Trophoblast cell (in vitro differentiated cells and primary cell): Measurements from ENCODE around the gene PARD3B.

Source experiments
- DNase-seq, 2 donors: peaks; one replicate each; pipeline ENCODE4 v3.0.0-alpha.2; 2016
- H2AFZ ChIP-seq: 2 replicates; pipeline ENCODE4 v1.6.1; 2013; ENCODE audit warnings: low read length, moderate library complexity, mild to moderate bottlenecking; ENCODE audit not compliant: insufficient read depth, poor library complexity
- H2AK5ac ChIP-seq: 2 replicates; pipeline ENCODE4 v1.6.1; 2013; ENCODE audit warnings: mild to moderate bottlenecking, low read length
- H2BK120ac ChIP-seq: 2 replicates; pipeline ENCODE4 v1.6.1; 2013; ENCODE audit warnings: low read length, mild to moderate bottlenecking, moderate library complexity; ENCODE audit not compliant: insufficient read depth, poor library complexity
- H2BK12ac ChIP-seq: 2 replicates; pipeline ENCODE4 v1.6.1; 2013; ENCODE audit warnings: mild to moderate bottlenecking, low read length, moderate library complexity
- H2BK5ac ChIP-seq: 2 replicates; pipeline ENCODE4 v1.6.1; 2013; ENCODE audit warnings: low read length, low read depth, moderate library complexity, mild to moderate bottlenecking; ENCODE audit not compliant: poor library complexity
- H3K14ac ChIP-seq: 2 replicates; pipeline ENCODE4 v1.6.1; 2013; ENCODE audit warnings: mild to moderate bottlenecking, low read length
- H3K18ac ChIP-seq: 2 replicates; pipeline ENCODE4 v1.6.1; 2013; ENCODE audit warnings: mild to moderate bottlenecking, low read length
- H3K23ac ChIP-seq: 2 replicates; pipeline ENCODE4 v1.6.1; 2013; ENCODE audit warnings: low read length
- H3K27ac ChIP-seq: 2 replicates; pipeline ENCODE4 v1.5.1; 2013; ENCODE audit warnings: low read depth, mild to moderate bottlenecking, inconsistent platforms, low read length, moderate library complexity
- H3K27me3 ChIP-seq: 2 replicates; pipeline ENCODE4 v1.6.1; 2013; ENCODE audit warnings: inconsistent platforms, mild to moderate bottlenecking, low read length, moderate library complexity; ENCODE audit not compliant: insufficient read depth
- H3K36me3 ChIP-seq, 2 experiments: 1 replicate in 1 of 2; 2 replicates in 1 of 2; pipeline ENCODE4 v1.6.1; 2013; ENCODE audit warnings: low read length in 2 of 2, mild to moderate bottlenecking in 2 of 2, moderate library complexity in 1 of 2; ENCODE audit not compliant: insufficient read depth in 2 of 2, control insufficient read depth in 1 of 2
- H3K4ac ChIP-seq: 2 replicates; pipeline ENCODE4 v1.6.1; 2013; ENCODE audit warnings: low read depth, mild to moderate bottlenecking, low read length, moderate library complexity
- H3K4me1 ChIP-seq, 2 experiments: 1 replicate in 1 of 2; 2 replicates in 1 of 2; pipeline ENCODE4 v1.6.1; 2013; ENCODE audit warnings: low read length in 2 of 2, mild to moderate bottlenecking in 2 of 2, moderate library complexity in 1 of 2; ENCODE audit not compliant: insufficient read depth in 2 of 2, control insufficient read depth in 1 of 2
- H3K4me2 ChIP-seq: 2 replicates; pipeline ENCODE4 v1.6.1; 2013; ENCODE audit warnings: inconsistent platforms, mild to moderate bottlenecking, low read length, moderate library complexity
- H3K4me3 ChIP-seq: 2 replicates; pipeline ENCODE4 v1.5.1; 2013; ENCODE audit warnings: mild to moderate bottlenecking, low read depth, low read length, inconsistent platforms
- H3K79me1 ChIP-seq: one replicate; pipeline ENCODE4 v1.6.1; 2013; ENCODE audit warnings: low read length
- H3K79me2 ChIP-seq: 2 replicates; pipeline ENCODE4 v1.6.1; 2013; ENCODE audit warnings: low read length, mild to moderate bottlenecking; ENCODE audit not compliant: control insufficient read depth, insufficient read depth, poor library complexity
- H3K9ac ChIP-seq: 2 replicates; pipeline ENCODE4 v1.6.1; 2013; ENCODE audit warnings: mild to moderate bottlenecking, low read length
- H3K9me3 ChIP-seq: 2 replicates; pipeline ENCODE4 v1.6.1; 2013; ENCODE audit warnings: low read depth, mild to moderate bottlenecking, control low read depth, inconsistent platforms, low read length; ENCODE audit not compliant: insufficient read depth
- H4K12ac ChIP-seq: 2 replicates; pipeline ENCODE4 v1.6.1; 2013; ENCODE audit warnings: low read depth, mild to moderate bottlenecking, low read length, moderate library complexity
- H4K8ac ChIP-seq: 2 replicates; pipeline ENCODE4 v1.6.1; 2013; ENCODE audit warnings: low read depth, mild to moderate bottlenecking, low read length, moderate library complexity
- H4K91ac ChIP-seq: one replicate; pipeline ENCODE4 v1.6.1; 2013; ENCODE audit warnings: low read depth, mild to moderate bottlenecking, low read length, moderate library complexity
- WGBS: extraction: QIAGEN DNeasy Blood & Tissue Kit; methylation state at CpG from one replicate; pipeline ENCODE4 v1.1.7; 2013; ENCODE audit warnings: missing lambda C conversion rate; ENCODE audit not compliant: insufficient read length, insufficient coverage; ENCODE audit errors: extremely low coverage; 5-methylcytosine and 5-hydroxymethylcytosine counted together

Gene PARD3B

GRCh38 chr2:205403244-205403825, 858.1 kb downstream of the PARD3B start:
- H3K9ac ChIP-seq, result no peak overlapping the region
- H3K4me2 ChIP-seq, result no peak overlapping the region
- H3K79me1 ChIP-seq, result no peaks in the 10 kb centered on the region
- no peak overlapping the region for H3K14ac ChIP-seq
- H3K27me3 ChIP-seq, result no peaks in the 10 kb centered on the region
- no peaks in the 10 kb centered on the region for H3K36me3 ChIP-seq
- no peak overlapping the region for H3K4me3 ChIP-seq
- no peak overlapping the region for H3K27ac ChIP-seq
- H2BK5ac ChIP-seq, result no peak overlapping the region
- no peak overlapping the region for H2AK5ac ChIP-seq
- no peaks in the 10 kb centered on the region for H3K79me2 ChIP-seq
- no peak overlapping the region for H2BK120ac ChIP-seq
- H2BK12ac ChIP-seq, result no peak overlapping the region
- WGBS, result no CpG with 5 or more reads among the region's 2 CpGs
- no peak overlapping the region for H4K8ac ChIP-seq
- no peak overlapping the region for H2AFZ ChIP-seq
- H3K4me1 ChIP-seq, result no peaks in the 10 kb centered on the region
- no peak overlapping the region for H3K18ac ChIP-seq
- H4K12ac ChIP-seq, result no peak overlapping the region
- no peak overlapping the region for H3K4ac ChIP-seq
- DNase-seq, result no peak
- no peak overlapping the region for H4K91ac ChIP-seq
- H3K9me3 ChIP-seq, result no peaks in the 10 kb centered on the region
- no peak overlapping the region for H3K23ac ChIP-seq

GRCh38 chr2:205405194-205405593, 859.9 kb downstream of the PARD3B start:
- Histone ChIP-seq H3K4me3 (no peak overlapping the region), H2AK5ac (no peak overlapping the region), H3K14ac (no peak overlapping the region), H4K12ac (no peak overlapping the region), H3K36me3 (no peaks in the 10 kb centered on the region), H3K18ac (no peak overlapping the region), H3K9ac (no peak overlapping the region), H2BK5ac (no peak overlapping the region), H2BK120ac (no peak overlapping the region), H3K4me1 (no peaks in the 10 kb centered on the region), H3K23ac (no peak overlapping the region), H4K8ac (no peak overlapping the region), H2AFZ (no peak overlapping the region), H3K9me3 (no peaks in the 10 kb centered on the region), H3K79me2 (no peaks in the 10 kb centered on the region), H3K27ac (no peak overlapping the region), H3K4me2 (no peak overlapping the region), H3K79me1 (no peaks in the 10 kb centered on the region), H4K91ac (no peak overlapping the region), H3K4ac (no peak overlapping the region), H3K27me3 (no peaks in the 10 kb centered on the region), H2BK12ac (no peak overlapping the region)
- DNase-seq, result no peak
- WGBS, result no CpG with 5 or more reads among the region's 1 CpG

DNA sequence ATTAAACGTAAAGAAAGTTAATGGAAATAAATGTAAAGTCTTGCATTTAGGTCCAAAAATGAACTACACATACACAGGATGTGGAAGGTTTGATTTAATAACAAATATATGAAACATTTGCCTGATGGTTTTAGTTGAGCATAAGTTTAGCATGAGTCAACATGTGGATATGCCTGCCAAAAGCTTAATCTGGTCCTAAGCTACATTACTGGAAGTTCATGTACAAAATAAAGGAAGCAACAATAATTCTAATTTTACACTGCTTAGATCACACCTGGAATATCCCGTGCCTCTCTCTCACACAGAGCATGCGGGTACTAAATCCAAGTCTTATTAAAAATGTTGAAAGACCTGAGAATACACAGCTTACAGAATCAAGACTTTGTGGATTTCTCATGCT, 860.5 kb downstream of the PARD3B start:
- Histone ChIP-seq H3K79me1 (no peaks in the 10 kb centered on the region), H4K91ac (no peak overlapping the region), H2BK5ac (no peak overlapping the region), H3K4me3 (no peak overlapping the region), H2BK120ac (no peak overlapping the region), H3K9me3 (no peaks in the 10 kb centered on the region), H2BK12ac (no peak overlapping the region), H4K8ac (no peak overlapping the region), H3K23ac (no peak overlapping the region), H3K18ac (no peak overlapping the region), H3K14ac (no peak overlapping the region), H4K12ac (no peak overlapping the region), H3K9ac (no peak overlapping the region), H3K4me1 (no peaks in the 10 kb centered on the region), H3K4ac (no peak overlapping the region), H3K27me3 (no peaks in the 10 kb centered on the region), H3K27ac (no peak overlapping the region), H3K36me3 (no peaks in the 10 kb centered on the region), H2AK5ac (no peak overlapping the region), H3K4me2 (no peak overlapping the region), H2AFZ (no peak overlapping the region), H3K79me2 (no peaks in the 10 kb centered on the region)
- no peak for DNase-seq
- no CpG with 5 or more reads among the region's 3 CpGs for WGBS

GRCh38 chr2:205407984-205408383, 862.7 kb downstream of the PARD3B start:
- Histone ChIP-seq H3K4me3 (no peak overlapping the region), H3K27me3 (no peaks in the 10 kb centered on the region), H3K4ac (no peak overlapping the region), H3K27ac (no peak overlapping the region), H3K23ac (no peak overlapping the region), H3K4me2 (no peak overlapping the region), H2BK5ac (no peak overlapping the region), H3K9ac (no peak overlapping the region), H3K36me3 (no peaks in the 10 kb centered on the region), H4K91ac (no peak overlapping the region), H2AFZ (no peak overlapping the region), H2BK12ac (no peak overlapping the region), H3K14ac (no peak overlapping the region), H4K8ac (no peak overlapping the region), H3K79me2 (no peaks in the 10 kb centered on the region), H3K18ac (no peak overlapping the region), H3K9me3 (no peaks in the 10 kb centered on the region), H3K79me1 (no peaks in the 10 kb centered on the region), H2AK5ac (no peak overlapping the region), H4K12ac (no peak overlapping the region), H3K4me1 (no peaks in the 10 kb centered on the region), H2BK120ac (no peak overlapping the region)
- WGBS, result no CpG with 5 or more reads among the region's 3 CpGs
- no peak for DNase-seq
